Measurements from ENCODE around the gene UMAD1. TPM values are rescaled to one million over a fixed set of nuclear protein-coding genes. Genes with fewer than 3 reads are reported as not detected.

The UMAD1 gene
- total and polyA plus RNA-seq, 10 donors: 7.6 to 21.2 (median 14.2) TPM

DNA sequence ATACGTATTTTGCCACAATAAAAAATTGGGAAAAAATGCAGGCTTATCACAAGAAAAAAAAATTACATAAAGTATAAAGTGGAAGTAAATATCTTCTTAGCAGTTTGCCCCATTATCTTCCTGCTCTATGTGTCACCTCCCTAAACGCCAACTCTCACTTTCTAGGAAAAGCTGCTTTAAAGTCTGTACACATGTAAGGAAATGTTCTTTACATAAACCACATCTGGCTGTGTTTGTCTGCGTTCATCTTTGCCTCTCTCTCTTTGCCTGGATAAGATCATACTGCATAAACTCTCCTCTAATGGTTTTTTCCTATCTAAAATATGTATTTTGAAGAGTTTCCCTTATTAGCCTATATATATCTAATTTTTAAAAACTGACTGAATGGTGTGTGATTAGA, 23.0 kb upstream of the UMAD1 start:
- no peak for TF ChIP-seq POLR2A (IDR thresholded peaks at IDR 0.05)
- TF ChIP-seq, protein P1, sequence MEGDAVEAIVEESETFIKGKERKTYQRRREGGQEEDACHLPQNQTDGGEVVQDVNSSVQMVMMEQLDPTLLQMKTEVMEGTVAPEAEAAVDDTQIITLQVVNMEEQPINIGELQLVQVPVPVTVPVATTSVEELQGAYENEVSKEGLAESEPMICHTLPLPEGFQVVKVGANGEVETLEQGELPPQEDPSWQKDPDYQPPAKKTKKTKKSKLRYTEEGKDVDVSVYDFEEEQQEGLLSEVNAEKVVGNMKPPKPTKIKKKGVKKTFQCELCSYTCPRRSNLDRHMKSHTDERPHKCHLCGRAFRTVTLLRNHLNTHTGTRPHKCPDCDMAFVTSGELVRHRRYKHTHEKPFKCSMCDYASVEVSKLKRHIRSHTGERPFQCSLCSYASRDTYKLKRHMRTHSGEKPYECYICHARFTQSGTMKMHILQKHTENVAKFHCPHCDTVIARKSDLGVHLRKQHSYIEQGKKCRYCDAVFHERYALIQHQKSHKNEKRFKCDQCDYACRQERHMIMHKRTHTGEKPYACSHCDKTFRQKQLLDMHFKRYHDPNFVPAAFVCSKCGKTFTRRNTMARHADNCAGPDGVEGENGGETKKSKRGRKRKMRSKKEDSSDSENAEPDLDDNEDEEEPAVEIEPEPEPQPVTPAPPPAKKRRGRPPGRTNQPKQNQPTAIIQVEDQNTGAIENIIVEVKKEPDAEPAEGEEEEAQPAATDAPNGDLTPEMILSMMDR (IDR thresholded peaks at IDR 0.05 in 8 of 11, conservative IDR thresholded peaks at IDR 0.05 in 3 of 11): no peak
- no peak for TF ChIP-seq POLR2AphosphoS5 (IDR thresholded peaks at IDR 0.05)
- intact Hi-C loops (cut with DNase I; ENCODE audit: low total_unique reads): no loop called here
- no peaks in the 10 kb centered on the region for H3K9me3 ChIP-seq

DNA sequence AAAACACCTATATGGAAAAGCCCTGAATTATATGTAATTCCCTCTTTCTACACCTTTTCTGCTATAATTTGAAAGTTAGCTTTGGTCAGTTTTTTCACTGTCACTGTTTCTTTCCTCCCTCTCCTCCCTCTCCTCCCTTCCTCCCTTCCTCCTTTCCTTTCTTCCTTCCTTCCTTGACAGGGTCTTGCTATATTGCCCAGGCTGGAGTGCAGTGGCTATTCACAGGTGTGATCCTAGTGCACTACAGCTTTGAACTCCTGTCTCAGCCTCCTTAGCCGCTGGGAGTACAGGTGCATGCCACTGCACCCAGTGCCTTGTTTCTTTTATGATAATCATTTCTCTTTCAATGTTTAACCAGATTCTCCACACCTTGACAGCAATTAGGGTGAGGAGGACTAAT, 22.1 kb upstream of the UMAD1 start:
- H3K36me3 ChIP-seq: no peaks in the 10 kb centered on the region
- no peaks in the 10 kb centered on the region for H3K4me1 ChIP-seq
- no peak overlapping the region for H3K4me3 ChIP-seq
- WGBS, 5 donors: 91 to 97% (median 94%) methylated on average over 1 of the region's 1 CpG
- no peaks in the 10 kb centered on the region for H3K9me3 ChIP-seq
- no peak for TF ChIP-seq POLR2A (IDR thresholded peaks at IDR 0.05)
- TF ChIP-seq POLR2AphosphoS5 (IDR thresholded peaks at IDR 0.05): no peak
- no peak for DNase-seq
- H3K27ac ChIP-seq: no peak overlapping the region
- no peaks in the 10 kb centered on the region for H3K27me3 ChIP-seq (replicated peaks in 1 of 7)
- intact Hi-C loops (cut with DNase I; ENCODE audit: low total_unique reads): no loop called here

More for the DNA sequence above, 23.0 kb upstream of the UMAD1 start:
- Histone ChIP-seq H3K27me3 (replicated peaks in 1 of 7) (no peaks in the 10 kb centered on the region), H3K4me3 (no peak overlapping the region), H3K36me3 (no peaks in the 10 kb centered on the region), H3K27ac (no peak overlapping the region), H3K4me1 (no peaks in the 10 kb centered on the region)
- DNase-seq: no peak
- 64 to 82% (median 78%) methylated on average over 3 of the region's 3 CpGs for WGBS, 5 donors

DNA sequence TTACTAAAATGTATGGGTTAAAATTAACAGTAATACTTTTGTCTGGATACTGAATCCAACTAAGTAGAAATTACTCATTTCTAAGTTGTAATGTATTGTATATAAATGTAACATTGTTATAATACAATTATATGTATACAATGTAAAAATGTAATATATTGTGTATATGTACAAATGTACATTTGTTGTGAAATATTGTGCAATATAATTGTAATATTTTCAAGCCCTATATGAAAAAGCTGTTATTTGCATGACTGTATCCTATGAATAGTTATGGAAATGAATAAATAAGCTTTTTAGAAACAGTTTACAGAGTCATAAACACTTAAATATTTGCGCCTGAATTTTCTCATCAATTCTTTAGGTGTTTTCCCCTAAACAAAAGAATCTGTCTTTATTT, 20.3 kb upstream of the UMAD1 start:
- Histone ChIP-seq H3K4me1 (no peaks in the 10 kb centered on the region), H3K9me3 (peaks cover 0 to under 1% (median 0%) of the 10 kb centered on the region in 8 donors)
- 91 to 98% (median 95%) methylated on average over 1 of the region's 1 CpG for WGBS, 5 donors

DNA sequence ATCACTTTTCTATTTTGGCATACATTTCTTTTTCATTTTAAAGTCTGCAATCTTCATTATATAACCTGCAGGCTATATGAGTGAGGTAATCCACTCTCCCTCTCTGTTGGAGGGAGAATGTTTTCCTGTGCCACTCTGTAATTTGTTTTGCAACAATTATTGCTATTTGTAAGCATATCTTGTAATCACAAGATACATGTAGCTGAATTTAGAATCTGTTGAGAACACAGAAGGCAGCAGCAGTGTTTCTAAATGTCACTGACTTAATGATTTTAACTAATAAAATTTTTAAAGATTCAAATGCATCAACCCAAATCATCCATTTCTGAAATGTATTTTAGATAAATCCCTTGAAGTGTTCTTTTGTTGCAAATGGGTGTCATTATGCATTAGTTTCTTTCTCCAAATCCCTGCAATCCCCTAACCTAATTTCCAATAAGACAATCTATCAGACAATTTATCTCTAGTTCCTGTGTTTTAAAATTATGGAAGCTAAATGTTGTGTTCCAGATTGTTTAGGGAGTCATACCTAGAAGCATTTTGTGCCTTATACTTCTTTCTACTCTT, 19.8 kb upstream of the UMAD1 start:
- Histone ChIP-seq H3K27ac (no peak overlapping the region), H3K27me3 (replicated peaks in 1 of 7) (no peaks in the 10 kb centered on the region)
- TF ChIP-seq, protein P1 (IDR thresholded peaks at IDR 0.05 in 8 of 11, conservative IDR thresholded peaks at IDR 0.05 in 3 of 11): no peak
- TF ChIP-seq POLR2A (IDR thresholded peaks at IDR 0.05) (no peak), POLR2AphosphoS5 (IDR thresholded peaks at IDR 0.05) (no peak)

More for the DNA sequence above, 20.3 kb upstream of the UMAD1 start:
- Histone ChIP-seq H3K36me3 (no peaks in the 10 kb centered on the region), H3K27me3 (replicated peaks in 1 of 7) (no peaks in the 10 kb centered on the region), H3K4me3 (no peak overlapping the region), H3K27ac (no peak overlapping the region)
- no peak for DNase-seq
- intact Hi-C loops (cut with DNase I; ENCODE audit: low total_unique reads): no loop called here
- TF ChIP-seq POLR2AphosphoS5 (IDR thresholded peaks at IDR 0.05) (no peak), POLR2A (IDR thresholded peaks at IDR 0.05) (no peak)
- TF ChIP-seq, protein P1 (IDR thresholded peaks at IDR 0.05 in 8 of 11, conservative IDR thresholded peaks at IDR 0.05 in 3 of 11): no peak

More for the DNA sequence above, 19.8 kb upstream of the UMAD1 start:
- Histone ChIP-seq H3K9me3 (peaks cover 0 to 5% (median 1%) of the 10 kb centered on the region in 8 donors), H3K4me3 (no peak overlapping the region), H3K36me3 (no peaks in the 10 kb centered on the region), H3K4me1 (no peaks in the 10 kb centered on the region)
- no peak for DNase-seq
- intact Hi-C loops (cut with DNase I; ENCODE audit: low total_unique reads): no loop called here
